T-helper 1 cell treated with Interleukin-12 subunit alpha and Interleukin-12 subunit beta and Interleukin-4 antibody, amounts not matched to agents 30 μg/mL and 1 μg/mL, for 36 hours (primary cell): Measurements from ENCODE around the gene FAM240B.

Experiments
- H3K27ac Mint-ChIP-seq: one replicate; pipeline ENCODE4 v1.8.0; 2021; ENCODE audit warnings: mild to moderate bottlenecking, mixed read lengths
- H3K27me3 Mint-ChIP-seq: one replicate; pipeline ENCODE4 v1.8.0; 2021; ENCODE audit warnings: low read depth, mixed read lengths
- H3K36me3 Mint-ChIP-seq: one replicate; pipeline ENCODE4 v1.8.0; 2021; ENCODE audit warnings: low read depth, mixed read lengths
- H3K4me1 Mint-ChIP-seq: one replicate; pipeline ENCODE4 v1.8.0; 2021; ENCODE audit warnings: low read depth, mixed read lengths
- H3K4me3 Mint-ChIP-seq: one replicate; pipeline ENCODE4 v1.8.0; 2021; ENCODE audit warnings: mild to moderate bottlenecking, moderate library complexity, mixed read lengths
- H3K9me3 Mint-ChIP-seq: one replicate; pipeline ENCODE4 v1.8.0; 2021; ENCODE audit warnings: mixed read lengths

FAM240B gene

DNA sequence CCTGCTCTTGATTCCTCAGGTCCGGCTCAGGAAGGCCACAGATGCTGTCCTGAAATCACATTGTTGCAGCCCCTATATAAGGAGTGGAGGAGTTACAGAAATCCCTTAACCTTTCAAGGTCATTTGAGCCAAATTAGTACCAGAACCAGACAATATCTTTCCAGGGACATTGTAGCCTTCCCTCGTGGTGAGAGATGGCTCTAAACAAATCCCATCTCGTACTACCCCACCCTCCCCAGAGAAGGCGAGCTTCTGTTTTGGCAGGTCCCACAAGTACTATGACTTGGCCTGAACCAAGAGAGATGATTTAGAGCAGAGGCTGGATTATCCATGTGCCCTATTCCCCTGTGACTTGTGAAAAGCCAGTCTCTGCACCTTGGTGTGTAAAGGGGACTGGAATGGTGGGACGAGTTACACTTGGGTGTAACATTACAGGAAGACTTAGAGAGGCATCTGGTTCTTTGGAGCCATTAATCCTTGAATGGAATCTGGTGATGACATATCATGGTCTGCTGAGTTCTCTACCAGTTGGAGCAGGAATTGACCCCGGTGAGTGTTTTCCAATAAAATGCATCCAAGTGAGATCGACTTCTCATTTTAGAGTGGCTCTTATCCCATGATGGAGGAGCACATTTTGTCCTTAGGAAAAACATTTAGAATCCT, at the start of gene FAM240B:
Gene FAM240B (minus strand): TSS at position 51 of the 663 bp plus-strand sequence. CDS start 16,134 bp downstream, outside the sequence.
- Mint-ChIP-seq H3K27me3 (no peaks in the 10 kb centered on the region), H3K4me3 (no peak within 1 kb of the TSS), H3K4me1 (no peaks in the 10 kb centered on the region), H3K36me3 (no peaks in the 10 kb centered on the region), H3K27ac (no peak within 1 kb of the TSS), H3K9me3 (no peaks in the 10 kb centered on the region)

DNA sequence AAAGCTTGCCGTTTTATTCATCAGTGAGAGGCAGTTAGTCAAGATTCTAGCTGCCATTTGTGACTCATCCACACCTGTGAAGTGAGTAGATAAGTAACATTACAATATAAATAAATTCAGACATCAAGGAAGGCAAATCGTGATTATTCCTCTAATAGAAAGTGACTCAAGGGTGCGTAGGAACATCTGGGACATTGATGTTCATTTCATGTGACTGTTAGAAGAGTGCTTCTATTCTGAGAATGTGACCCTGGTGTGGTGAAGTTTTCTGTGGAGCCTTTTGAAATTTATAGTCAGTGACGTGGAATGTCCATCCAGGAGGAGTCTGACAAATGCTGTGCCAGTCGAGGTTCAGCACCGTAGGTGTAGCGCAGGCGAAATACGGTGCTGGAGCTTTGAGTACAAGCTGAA, 48.4 kb upstream of the FAM240B start:
- Mint-ChIP-seq H3K9me3 (peaks cover 7% of the 10 kb centered on the region), H3K4me3 (no peak overlapping the region), H3K36me3 (no peaks in the 10 kb centered on the region), H3K27me3 (no peaks in the 10 kb centered on the region), H3K4me1 (no peaks in the 10 kb centered on the region), H3K27ac (no peak overlapping the region)

DNA sequence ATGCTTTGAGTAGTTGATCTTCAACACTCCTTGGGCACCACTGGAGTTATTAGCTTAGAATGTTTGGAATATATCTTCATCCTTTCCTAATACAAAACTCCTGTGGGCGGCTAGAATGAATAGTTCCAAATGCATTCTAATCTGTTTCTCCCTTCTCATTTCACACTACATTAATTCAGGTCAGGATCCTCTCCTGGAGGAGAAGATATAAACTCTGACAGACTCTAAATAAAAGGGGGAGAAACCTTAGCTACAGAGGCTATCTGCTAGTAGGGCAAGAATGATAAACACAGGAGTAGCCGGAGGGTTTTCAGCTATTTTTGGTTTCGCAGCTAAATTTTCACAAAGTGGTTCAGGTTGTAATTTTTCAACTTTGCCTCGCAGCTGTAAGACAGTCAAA, 45.2 kb upstream of the FAM240B start:
- Mint-ChIP-seq H3K27ac (no peak overlapping the region), H3K9me3 (peaks cover 7% of the 10 kb centered on the region), H3K36me3 (no peaks in the 10 kb centered on the region), H3K4me1 (no peaks in the 10 kb centered on the region), H3K27me3 (no peaks in the 10 kb centered on the region), H3K4me3 (no peak overlapping the region)

DNA sequence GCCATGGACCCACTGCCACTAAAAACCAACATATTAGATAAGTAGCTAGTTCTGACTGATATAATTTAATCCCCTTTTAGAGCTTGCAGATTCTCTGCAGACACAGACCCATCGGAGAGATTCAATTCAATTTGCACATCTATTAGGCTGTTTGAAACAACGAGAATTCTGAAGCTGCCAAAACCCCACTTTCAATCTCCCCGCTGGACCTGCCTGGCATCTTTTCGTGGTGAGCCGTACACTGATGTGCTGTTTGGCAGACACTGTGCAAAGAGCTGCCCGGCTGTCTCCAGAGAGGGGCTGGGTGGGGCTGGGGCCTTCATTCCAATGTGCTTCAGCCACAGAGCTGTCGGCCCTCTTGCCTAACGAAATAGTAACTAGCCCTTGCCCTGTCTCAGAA, 42.1 kb upstream of the FAM240B start:
- no peaks in the 10 kb centered on the region for H3K9me3 Mint-ChIP-seq
- no peaks in the 10 kb centered on the region for H3K36me3 Mint-ChIP-seq
- no peaks in the 10 kb centered on the region for H3K4me1 Mint-ChIP-seq
- H3K4me3 Mint-ChIP-seq: no peak overlapping the region
- no peak overlapping the region for H3K27ac Mint-ChIP-seq
- H3K27me3 Mint-ChIP-seq: no peaks in the 10 kb centered on the region

DNA sequence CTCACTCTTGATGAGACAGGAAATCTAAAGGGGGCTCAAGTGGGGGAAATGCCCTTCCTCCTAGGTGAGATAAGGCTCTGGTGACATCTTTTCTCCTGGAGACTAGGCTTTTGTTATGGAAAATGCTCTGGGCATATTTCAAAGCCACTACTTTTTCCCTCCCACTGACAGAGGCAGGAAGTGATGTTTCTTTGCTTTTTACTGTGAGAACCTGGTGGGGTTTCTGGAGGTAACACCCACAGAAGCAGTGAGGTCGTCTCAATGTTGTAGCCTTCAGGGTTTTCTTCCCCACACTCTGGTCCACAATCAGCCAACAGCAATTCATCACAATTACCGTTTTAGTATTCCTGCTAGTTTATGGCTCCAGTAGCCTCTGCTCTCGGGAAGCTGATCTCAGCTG, 41.4 kb upstream of the FAM240B start:
- H3K36me3 Mint-ChIP-seq: no peaks in the 10 kb centered on the region
- no peak overlapping the region for H3K4me3 Mint-ChIP-seq
- H3K4me1 Mint-ChIP-seq: no peaks in the 10 kb centered on the region
- H3K27ac Mint-ChIP-seq: no peak overlapping the region
- no peaks in the 10 kb centered on the region for H3K27me3 Mint-ChIP-seq
- H3K9me3 Mint-ChIP-seq: no peaks in the 10 kb centered on the region

DNA sequence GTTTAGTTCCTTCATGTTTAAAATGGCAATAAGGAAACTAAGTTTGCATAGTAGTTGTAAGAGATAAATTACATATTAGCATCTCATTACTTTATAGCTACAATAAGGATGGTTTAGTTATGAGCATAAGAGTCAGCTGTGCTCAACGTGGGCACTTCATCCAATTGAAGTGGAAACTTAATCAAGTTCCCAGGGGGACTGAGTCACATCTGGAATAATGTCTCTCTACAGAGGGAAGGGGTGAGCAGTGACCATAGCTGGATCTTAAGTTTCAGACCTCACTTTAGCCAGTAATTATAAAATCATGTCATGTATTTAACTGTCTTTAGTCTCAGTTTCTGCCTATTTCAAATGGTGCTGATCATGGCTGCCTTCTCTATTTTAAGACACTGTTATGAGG, 36.8 kb upstream of the FAM240B start:
- no peaks in the 10 kb centered on the region for H3K36me3 Mint-ChIP-seq
- no peaks in the 10 kb centered on the region for H3K4me1 Mint-ChIP-seq
- no peak overlapping the region for H3K4me3 Mint-ChIP-seq
- no peaks in the 10 kb centered on the region for H3K9me3 Mint-ChIP-seq
- H3K27ac Mint-ChIP-seq: no peak overlapping the region
- H3K27me3 Mint-ChIP-seq: no peaks in the 10 kb centered on the region

DNA sequence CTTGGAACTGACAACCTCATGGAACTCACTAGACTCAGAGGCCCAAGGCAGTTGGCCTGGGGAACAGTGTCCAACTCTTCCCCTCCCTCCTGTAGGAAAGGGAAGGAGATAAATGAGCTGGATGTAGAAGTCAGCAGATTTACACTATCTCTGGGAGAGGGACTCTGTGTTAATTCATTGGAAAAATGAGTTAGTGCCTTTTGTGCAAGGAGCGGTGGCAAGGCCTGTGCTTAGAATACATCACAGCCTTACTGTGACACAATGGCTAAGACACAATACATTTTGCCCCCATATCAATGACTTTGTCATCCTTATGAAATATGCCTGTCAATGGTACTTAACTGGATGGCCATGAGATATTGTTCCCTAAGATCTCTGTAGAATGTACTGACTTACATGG, 28.0 kb upstream of the FAM240B start:
- no peaks in the 10 kb centered on the region for H3K27me3 Mint-ChIP-seq

DNA sequence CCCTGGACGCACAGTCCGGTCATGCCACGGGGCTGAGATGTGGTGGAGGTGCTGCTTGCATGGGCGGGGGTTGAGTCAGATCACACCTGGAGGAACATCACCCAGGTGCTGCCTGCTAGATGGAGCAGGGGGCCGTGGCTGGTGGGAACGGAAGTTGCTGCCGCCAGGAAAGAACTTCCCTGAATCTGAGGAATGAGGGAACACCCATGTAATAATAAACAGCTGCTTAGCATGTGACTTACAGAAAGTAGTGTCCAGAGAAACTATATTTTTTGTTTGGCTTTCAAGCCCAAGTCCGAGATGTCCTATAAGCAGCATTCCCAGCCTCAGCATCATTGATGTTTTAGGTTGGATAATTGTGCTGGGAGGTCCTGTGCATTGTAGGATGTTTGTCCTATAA, 27.1 kb upstream of the FAM240B start:
- Mint-ChIP-seq H3K27ac (no peak overlapping the region), H3K9me3 (no peaks in the 10 kb centered on the region), H3K36me3 (no peaks in the 10 kb centered on the region), H3K4me3 (no peak overlapping the region), H3K27me3 (no peaks in the 10 kb centered on the region), H3K4me1 (no peaks in the 10 kb centered on the region)

More for the DNA sequence above, 28.0 kb upstream of the FAM240B start:
- Mint-ChIP-seq H3K36me3 (no peaks in the 10 kb centered on the region), H3K4me3 (no peak overlapping the region), H3K4me1 (no peaks in the 10 kb centered on the region), H3K27ac (no peak overlapping the region), H3K9me3 (no peaks in the 10 kb centered on the region)

DNA sequence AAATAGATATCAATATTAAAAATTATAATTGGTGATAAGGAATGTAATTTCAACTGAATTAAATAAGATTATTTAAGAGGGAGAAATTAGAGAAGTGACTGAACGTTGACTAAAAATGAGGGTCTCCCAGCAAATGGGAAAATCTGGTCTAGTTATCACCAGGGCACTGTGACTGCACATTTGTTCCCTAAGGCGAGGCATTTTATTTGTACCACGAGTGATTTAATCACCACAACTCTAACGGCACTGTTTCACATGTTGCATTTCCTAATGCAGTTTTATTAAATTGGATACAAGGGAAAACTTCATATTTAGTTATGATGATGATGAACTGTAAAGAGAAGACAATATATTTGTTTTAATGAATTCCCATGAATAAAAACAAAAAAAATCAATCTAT, 26.4 kb upstream of the FAM240B start:
- Mint-ChIP-seq H3K4me3 (no peak overlapping the region), H3K27me3 (no peaks in the 10 kb centered on the region), H3K4me1 (no peaks in the 10 kb centered on the region), H3K9me3 (no peaks in the 10 kb centered on the region), H3K27ac (no peak overlapping the region), H3K36me3 (no peaks in the 10 kb centered on the region)

DNA sequence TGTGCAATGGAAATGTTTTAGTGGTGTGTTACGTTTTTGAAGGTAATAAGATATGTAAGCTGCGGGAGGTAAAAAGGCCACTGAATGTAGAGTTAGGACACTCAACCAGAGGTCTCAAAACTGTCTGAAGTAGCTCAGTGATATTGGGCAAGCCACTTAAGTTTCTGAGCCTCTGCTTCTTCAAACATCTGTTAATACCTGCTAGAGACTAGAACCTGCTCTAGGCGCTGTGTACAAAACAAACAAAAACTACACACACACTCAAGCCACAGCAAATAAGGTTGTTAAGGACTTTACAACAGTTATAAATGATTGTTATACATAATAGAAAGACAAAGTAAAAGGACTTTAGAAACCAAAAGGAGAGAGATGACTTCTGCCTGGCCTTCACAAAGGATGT, 24.6 kb upstream of the FAM240B start:
- no peaks in the 10 kb centered on the region for H3K27me3 Mint-ChIP-seq
- H3K27ac Mint-ChIP-seq: no peak overlapping the region
- H3K4me3 Mint-ChIP-seq: no peak overlapping the region
- H3K4me1 Mint-ChIP-seq: no peaks in the 10 kb centered on the region
- H3K9me3 Mint-ChIP-seq: no peaks in the 10 kb centered on the region
- no peaks in the 10 kb centered on the region for H3K36me3 Mint-ChIP-seq

DNA sequence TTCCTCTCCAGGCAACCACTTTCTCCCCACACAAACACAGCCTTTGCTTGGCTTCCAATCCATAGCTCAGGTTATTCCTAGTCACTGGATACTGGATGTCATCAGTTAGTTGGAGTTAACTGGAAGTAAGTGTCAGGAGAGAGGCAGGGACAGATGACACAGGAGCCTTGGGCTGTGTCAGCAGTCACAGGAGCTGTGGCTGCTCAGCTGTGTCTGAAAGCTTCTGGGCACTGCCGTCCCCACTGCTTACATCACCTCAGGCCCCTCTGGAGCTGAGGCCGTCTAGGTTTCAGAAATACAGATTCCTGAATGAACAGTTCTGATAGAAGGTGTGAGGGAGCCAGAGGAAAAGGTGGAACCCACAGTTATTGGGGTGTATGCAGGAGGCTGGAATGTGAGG, 17.3 kb upstream of the FAM240B start:
- Mint-ChIP-seq H3K27me3 (peaks cover 4% of the 10 kb centered on the region), H3K4me1 (no peaks in the 10 kb centered on the region), H3K27ac (no peak overlapping the region), H3K9me3 (no peaks in the 10 kb centered on the region), H3K4me3 (no peak overlapping the region), H3K36me3 (no peaks in the 10 kb centered on the region)

DNA sequence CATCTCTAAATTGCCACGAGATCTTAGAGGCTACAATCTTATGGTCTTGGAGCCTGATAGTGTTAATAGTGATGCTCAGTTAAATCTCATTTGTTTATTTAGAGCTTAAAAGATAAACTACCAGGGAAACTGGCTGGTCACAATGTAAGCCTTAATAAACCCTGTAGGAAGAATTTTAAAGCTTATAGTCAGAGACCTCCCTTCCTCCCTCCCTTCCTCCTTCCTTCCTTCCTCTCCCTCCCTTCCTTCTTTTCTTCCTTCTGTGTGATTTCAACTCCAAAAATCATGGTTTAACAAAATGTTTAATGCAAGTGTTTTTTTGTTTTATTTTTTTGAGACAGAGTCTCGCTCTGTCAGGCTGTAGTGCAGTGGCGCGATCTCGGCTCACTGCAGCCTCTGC, 14.9 kb upstream of the FAM240B start:
- no peak overlapping the region for H3K4me3 Mint-ChIP-seq
- H3K27ac Mint-ChIP-seq: no peak overlapping the region
- H3K36me3 Mint-ChIP-seq: no peaks in the 10 kb centered on the region
- no peaks in the 10 kb centered on the region for H3K4me1 Mint-ChIP-seq
- H3K9me3 Mint-ChIP-seq: no peaks in the 10 kb centered on the region
- peaks cover 4% of the 10 kb centered on the region for H3K27me3 Mint-ChIP-seq

DNA sequence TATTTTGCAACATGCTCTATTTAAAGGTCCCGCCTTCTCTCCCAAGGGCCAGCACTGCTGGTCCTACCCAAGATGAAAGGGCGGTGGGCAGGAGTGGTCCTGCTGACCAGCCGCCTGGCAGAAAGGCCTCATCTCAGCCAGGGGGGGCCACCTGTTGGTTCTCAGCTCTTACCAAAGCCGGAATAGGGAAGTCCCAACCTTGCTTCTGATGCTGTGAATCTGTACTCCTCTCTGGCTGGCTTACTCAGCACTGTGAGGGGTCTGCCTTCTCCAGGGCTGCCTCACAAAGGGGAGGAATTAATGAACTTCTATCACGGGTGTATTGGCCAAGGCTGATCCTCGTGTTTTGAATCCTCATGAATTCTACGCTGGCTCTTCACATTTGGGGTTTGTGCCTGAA, 13.6 kb upstream of the FAM240B start:
- H3K36me3 Mint-ChIP-seq: no peaks in the 10 kb centered on the region
- no peaks in the 10 kb centered on the region for H3K9me3 Mint-ChIP-seq
- no peak overlapping the region for H3K4me3 Mint-ChIP-seq
- no peaks in the 10 kb centered on the region for H3K4me1 Mint-ChIP-seq
- peaks cover 4% of the 10 kb centered on the region for H3K27me3 Mint-ChIP-seq
- H3K27ac Mint-ChIP-seq: no peak overlapping the region

DNA sequence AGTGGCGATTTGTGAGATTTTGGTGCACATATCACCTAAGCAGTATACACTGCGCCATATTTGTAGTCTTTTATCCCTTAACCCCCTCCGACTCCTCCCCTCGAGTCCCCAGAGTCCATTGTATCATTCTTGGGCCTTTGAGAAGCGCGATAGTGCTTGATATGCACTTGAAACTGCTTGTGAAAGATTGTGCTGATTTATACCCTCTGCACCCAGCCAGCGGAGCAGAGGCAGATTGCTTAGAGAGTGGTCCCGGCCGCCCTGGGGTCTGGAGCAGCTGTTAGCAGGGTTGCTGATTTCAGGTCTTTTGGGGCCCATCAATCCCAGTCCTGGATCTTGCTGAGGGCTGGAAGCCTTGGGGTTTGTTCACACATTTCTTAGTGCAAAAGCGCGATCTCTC, 13.0 kb upstream of the FAM240B start:
- H3K9me3 Mint-ChIP-seq: no peaks in the 10 kb centered on the region
- H3K27ac Mint-ChIP-seq: no peak overlapping the region
- H3K27me3 Mint-ChIP-seq: no peaks in the 10 kb centered on the region
- H3K4me1 Mint-ChIP-seq: no peaks in the 10 kb centered on the region
- H3K4me3 Mint-ChIP-seq: no peak overlapping the region
- no peaks in the 10 kb centered on the region for H3K36me3 Mint-ChIP-seq

DNA sequence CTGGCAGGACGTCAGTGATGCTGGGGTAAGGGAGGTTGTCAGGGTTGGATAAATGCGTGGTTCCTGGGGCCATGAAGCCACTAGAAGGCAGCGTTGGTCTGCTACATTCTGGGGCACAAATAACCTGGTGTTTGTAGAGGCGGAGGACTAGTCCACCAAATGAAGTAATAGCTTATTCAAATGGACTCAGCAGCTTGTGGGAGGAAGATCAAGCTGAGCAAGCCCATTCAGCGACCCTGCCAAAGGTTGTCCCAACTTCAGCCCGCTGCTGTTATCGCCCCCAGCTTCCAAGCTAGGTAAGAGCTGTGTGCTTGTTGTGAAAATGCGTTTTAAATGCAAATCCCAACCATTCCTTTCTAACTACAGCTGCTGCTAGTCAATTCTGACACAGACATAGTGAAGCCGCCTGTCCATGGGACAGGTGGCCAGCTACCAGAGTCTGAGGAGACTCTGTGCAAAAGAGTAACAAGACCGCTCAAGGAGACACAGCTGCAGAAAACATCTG, 7.6 kb upstream of the FAM240B start:
- H3K4me3 Mint-ChIP-seq: no peak overlapping the region
- H3K27ac Mint-ChIP-seq: no peak overlapping the region
- no peaks in the 10 kb centered on the region for H3K27me3 Mint-ChIP-seq
- H3K4me1 Mint-ChIP-seq: no peaks in the 10 kb centered on the region
- H3K9me3 Mint-ChIP-seq: no peaks in the 10 kb centered on the region
- no peaks in the 10 kb centered on the region for H3K36me3 Mint-ChIP-seq

DNA sequence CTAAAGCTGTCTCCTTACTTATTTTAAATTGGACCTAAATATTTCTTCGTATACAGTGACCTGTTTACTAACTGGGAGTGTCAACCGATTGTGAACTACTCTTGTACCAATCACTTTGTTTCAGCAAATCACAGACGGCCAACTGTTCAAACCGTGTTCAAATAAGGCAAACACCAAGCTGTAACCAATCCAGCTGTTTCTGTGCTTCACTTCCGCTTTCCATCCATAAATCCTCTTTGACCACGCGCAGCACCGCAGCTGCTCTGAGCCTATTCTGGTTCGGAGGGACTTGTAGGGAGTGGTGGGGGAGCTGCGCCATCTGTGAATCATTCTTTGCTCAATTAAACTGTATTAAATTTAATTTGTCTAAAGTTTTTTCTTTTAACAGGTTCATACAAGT, 4.8 kb upstream of the FAM240B start:
- H3K4me1 Mint-ChIP-seq: no peaks in the 10 kb centered on the region
- no peaks in the 10 kb centered on the region for H3K9me3 Mint-ChIP-seq
- H3K4me3 Mint-ChIP-seq: no peak overlapping the region
- H3K36me3 Mint-ChIP-seq: no peaks in the 10 kb centered on the region
- H3K27me3 Mint-ChIP-seq: no peaks in the 10 kb centered on the region
- H3K27ac Mint-ChIP-seq: no peak overlapping the region
